MCF 10A (cell line): Measurements from ENCODE around the gene PTBP3. TPM values are rescaled to one million over a fixed set of nuclear protein-coding genes. Genes with fewer than 3 reads are reported as not detected.

Source experiments
- BruUV-seq: library from RNA; stranded (reverse); fragments of 400-500 nt; replicated peaks from 2 replicates; lab custom pipeline; 2021; lab: Mats Ljungman, UMichigan
- CTCF ChIA-PET: fragments of 300-600 bp; sonication (Branson Sonifier 250); formaldehyde crosslinking; extraction: SDS; loops from one replicate; lab custom pipeline; 2021; ENCODE audit warnings: antibody characterized with exemption, inconsistent platforms; lab: Yijun Ruan, JAX
- POLR2A ChIA-PET: fragments of 300-600, 350-650 bp; sonication (Branson Sonifier 250); formaldehyde crosslinking; extraction: SDS; loops from one replicate; lab custom pipeline; 2020; ENCODE audit warnings: antibody characterized with exemption, inconsistent platforms; lab: Yijun Ruan, JAX
- DNase-seq: peaks from one replicate; pipeline ENCODE4 v3.0.0-alpha.2; 2018; ENCODE audit not compliant: unreplicated experiment
- H3K27ac Mint-ChIP-seq: one replicate; pipeline ENCODE4 v1.8.0; 2022; ENCODE audit warnings: mild to moderate bottlenecking, low read depth, mixed read lengths; ENCODE audit not compliant: unreplicated experiment
- H3K27me3 Mint-ChIP-seq: one replicate; pipeline ENCODE4 v1.8.0; 2022; ENCODE audit warnings: mixed read lengths; ENCODE audit not compliant: insufficient read depth, unreplicated experiment
- H3K36me3 Mint-ChIP-seq: one replicate; pipeline ENCODE4 v1.8.0; 2022; ENCODE audit warnings: mild to moderate bottlenecking, moderate library complexity, mixed read lengths; ENCODE audit not compliant: insufficient read depth, unreplicated experiment
- H3K4me1 Mint-ChIP-seq: one replicate; pipeline ENCODE4 v1.8.0; 2022; ENCODE audit warnings: mixed read lengths; ENCODE audit not compliant: insufficient read depth, unreplicated experiment
- H3K4me3 Mint-ChIP-seq: one replicate; pipeline ENCODE4 v1.8.0; 2022; ENCODE audit warnings: mild to moderate bottlenecking, moderate library complexity, mixed read lengths; ENCODE audit not compliant: unreplicated experiment
- H3K9me3 Mint-ChIP-seq: one replicate; pipeline ENCODE4 v1.8.0; 2022; ENCODE audit warnings: mixed read lengths; ENCODE audit not compliant: unreplicated experiment
- CTCF ChIP-seq: fragments of 200-600 bp; IDR thresholded peaks from one replicate; pipeline ENCODE4 v1.8.0; 2022; ENCODE audit warnings: antibody characterized with exemption, mild to moderate bottlenecking; ENCODE audit not compliant: unreplicated experiment
- intact Hi-C: fragments of 100-400 bp; cut with micrococcal nuclease; formaldehyde crosslinking; loops from 2 replicates; pipeline ENCODE4 v1.14.1; 2022
- total RNA-seq: library from RNA; stranded (reverse); gene quantifications from 2 replicates; pipeline ENCODE4 v1.2.3, GENCODE V29; 2022

Gene PTBP3
- total RNA-seq, 1 experiment from 2014 or later = 79.2 TPM

GRCh38 chr9:112354081-112354743, 20.8 kb upstream of the PTBP3 start:
- H3K27me3 Mint-ChIP-seq = no peaks in the 10 kb centered on the region
- H3K27ac Mint-ChIP-seq = no peak overlapping the region
- no peaks in the 10 kb centered on the region for H3K9me3 Mint-ChIP-seq
- peaks cover 5% of the 10 kb centered on the region for H3K4me1 Mint-ChIP-seq
- H3K36me3 Mint-ChIP-seq = no peaks in the 10 kb centered on the region
- intact Hi-C loops = no loop called here
- POLR2A ChIA-PET = interaction anchor here (0.5 to 0.9 kb wide), 3 partner anchors 8 to 259 kb away, joined by 3 to 4 read pairs (median 3); no protein-coding TSS in a partner anchor
- no TSS peak for BruUV-seq
- no peak for DNase-seq
- H3K4me3 Mint-ChIP-seq = no peak overlapping the region
- CTCF ChIA-PET = interaction anchor here (0.9 to 1.9 kb wide), 5 partner anchors 9 to 257 kb away, joined by 3 to 6 read pairs (median 4); no protein-coding TSS in a partner anchor
- TF ChIP-seq CTCF = no peak

GRCh38 chr9:112352209-112352608, 18.8 kb upstream of the PTBP3 start:
- Mint-ChIP-seq H3K9me3 (no peaks in the 10 kb centered on the region), H3K4me1 (peaks cover 14% of the 10 kb centered on the region), H3K27me3 (no peaks in the 10 kb centered on the region), H3K4me3 (no peak overlapping the region), H3K36me3 (no peaks in the 10 kb centered on the region), H3K27ac (no peak overlapping the region)
- CTCF ChIA-PET = interaction anchor here (1.9 kb wide), 1 partner anchor 239 kb away, joined by 11 read pairs; no protein-coding TSS in a partner anchor
- POLR2A ChIA-PET = interaction anchor here (1.0 kb wide), 1 partner anchor 14 kb away, joined by 4 read pairs; no protein-coding TSS in a partner anchor
- no peak for DNase-seq
- TF ChIP-seq CTCF = no peak
- intact Hi-C loops = no loop called here
- no TSS peak for BruUV-seq

- Mint-ChIP-seq H3K4me3 (no peak overlapping the region), H3K9me3 (no peaks in the 10 kb centered on the region), H3K4me1 (peaks cover 14% of the 10 kb centered on the region), H3K36me3 (no peaks in the 10 kb centered on the region), H3K27ac (no peak overlapping the region), H3K27me3 (no peaks in the 10 kb centered on the region)
- intact Hi-C loops = no loop called here
- no peak for TF ChIP-seq CTCF
- DNase-seq = no peak
- no TSS peak for BruUV-seq
- CTCF ChIA-PET = interaction anchor here (0.6 to 1.9 kb wide), 4 partner anchors 63 to 795 kb away, joined by 3 to 11 read pairs (median 3); no protein-coding TSS in a partner anchor
- POLR2A ChIA-PET = interaction anchor here (0.7 to 1.0 kb wide), 2 partner anchors 15 to 365 kb away, joined by 3 to 4 read pairs; no protein-coding TSS in a partner anchor
Observed at GRCh38 chr9:112351184-112351583, 17.8 kb upstream of the PTBP3 start.

GRCh38 chr9:112349008-112349333, 15.6 kb upstream of the PTBP3 start:
- Mint-ChIP-seq H3K9me3 (no peaks in the 10 kb centered on the region), H3K27ac (peak overlapping the region; percentile 77), H3K27me3 (no peaks in the 10 kb centered on the region), H3K4me1 (peaks cover 8% of the 10 kb centered on the region), H3K36me3 (no peaks in the 10 kb centered on the region), H3K4me3 (peak overlapping the region; percentile 65)
- TF ChIP-seq CTCF = no peak
- intact Hi-C loops = no loop called here
- no peak for DNase-seq
- CTCF ChIA-PET = interaction anchor here (0.9 to 1.1 kb wide), 2 partner anchors 10 to 13 kb away, joined by 4 to 5 read pairs; no protein-coding TSS in a partner anchor
- no TSS peak for BruUV-seq
- POLR2A ChIA-PET = no interaction called here
